Testis (tissue), 3 donors: ENCODE data around the gene UBE2O. TPM values are rescaled to one million over a fixed set of nuclear protein-coding genes. Genes with fewer than 3 reads are reported as not detected.

Source experiments
- DNase-seq: peaks from one replicate; pipeline ENCODE4 v3.0.0-alpha.2; 2019
- H3K27ac ChIP-seq, 2 donors: fragments of 200-600 bp; sonication (generic); one replicate each; pipeline ENCODE4 v1.5.1; 2019
- H3K27me3 ChIP-seq: fragments of 200-600 bp; sonication (generic); one replicate; pipeline ENCODE4 v1.5.1; 2019
- H3K36me3 ChIP-seq: fragments of 200-600 bp; sonication (generic); one replicate; pipeline ENCODE4 v1.5.1; 2017; ENCODE audit warnings: low read depth; ENCODE audit errors: missing control alignments
- H3K4me1 ChIP-seq: fragments of 200-600 bp; sonication (generic); one replicate; pipeline ENCODE4 v1.5.1; 2019
- H3K4me3 ChIP-seq, 2 donors: fragments of 200-600 bp; sonication (generic); one replicate each; pipeline ENCODE4 v1.5.1; 2017 to 2019
- H3K9me3 ChIP-seq: fragments of 200-600 bp; sonication (generic); one replicate; pipeline ENCODE4 v1.5.1; 2017
- CTCF ChIP-seq, 3 experiments: fragments of 450-650 bp in 2 of 3; fragments of 200-600 bp in 1 of 3; sonication (generic) in 1 of 3; IDR thresholded peaks; one replicate each; pipeline ENCODE4 v1.5.1; 2016 to 2019; ENCODE audit warnings: antibody characterized with exemption in 3 of 3, mild to moderate bottlenecking in 2 of 3, moderate library complexity in 1 of 3
- POLR2A ChIP-seq: fragments of 450-650 bp; IDR thresholded peaks from one replicate; pipeline ENCODE4 v1.6.1; 2017; ENCODE audit warnings: antibody characterized with exemption, mild to moderate bottlenecking, moderate library complexity
- WGBS, 2 donors: methylation state at CpG; one replicate each; pipeline ENCODE4 v1.1.5; 2018; 5-methylcytosine and 5-hydroxymethylcytosine counted together
- intact Hi-C: fragments of 100-400 bp; cut with DNase I; formaldehyde crosslinking; loops from one replicate; pipeline ENCODE4 v1.15.1; 2023; ENCODE audit warnings: low total_unique reads
- polyA plus RNA-seq: library from polyadenylated mRNA; stranded (reverse); fragments of 350-450 nt; fragmentation: Illumina TruSeq; extraction: RNeasy Lipid Tissue Mini Kit (QIAGEN cat#74804); gene quantifications from one replicate; pipeline ENCODE4 v1.2.3, GENCODE V29; 2014; ENCODE audit warnings: low read depth, low replicate concordance; ENCODE audit not compliant: insufficient read depth
- total RNA-seq, 2 donors: library from RNA; depleted of rRNA; stranded (reverse); fragments of >200 nt; gene quantifications; one replicate each; pipeline ENCODE4 v1.2.3, GENCODE V29; 2016

The UBE2O gene
- total and polyA plus RNA-seq, 3 donors from 2014 or later, result 40.6 to 58.0 (median 56.6) TPM

- no peak overlapping the region for H3K27ac ChIP-seq
- DNase-seq, result no peak
- H3K36me3 ChIP-seq, result no peaks in the 10 kb centered on the region
- WGBS, 2 donors, result 87 to 95% methylated on average over 10 to 15 of the region's 15 CpGs
- no peaks in the 10 kb centered on the region for H3K27me3 ChIP-seq
- peaks cover 24% of the 10 kb centered on the region for H3K4me1 ChIP-seq
- H3K4me3 ChIP-seq, result no peak overlapping the region
- no peaks in the 10 kb centered on the region for H3K9me3 ChIP-seq
- no peak for TF ChIP-seq CTCF (IDR thresholded peaks at IDR 0.05)
- TF ChIP-seq POLR2A, result no peak
- intact Hi-C loops, result no loop called here
Observed at GRCh38 chr17:76410328-76410965, 42.5 kb downstream of the UBE2O start.

- WGBS, 2 donors, result 79 to 83% methylated on average over 12 of the region's 12 CpGs
- no peak overlapping the region for H3K4me3 ChIP-seq
- peaks cover 21% of the 10 kb centered on the region for H3K4me1 ChIP-seq
- DNase-seq, result peak; percentile 68
- no peaks in the 10 kb centered on the region for H3K36me3 ChIP-seq
- no peaks in the 10 kb centered on the region for H3K27me3 ChIP-seq
- no peak for TF ChIP-seq POLR2A
- TF ChIP-seq CTCF (IDR thresholded peaks at IDR 0.05), result peak; percentile 28 to 71 (median 47)
- intact Hi-C loops, result no loop called here
- no peaks in the 10 kb centered on the region for H3K9me3 ChIP-seq
- no peak overlapping the region for H3K27ac ChIP-seq
Observed at GRCh38 chr17:76408037-76408849, 44.7 kb downstream of the UBE2O start.

GRCh38 chr17:76407509-76407908 is 45.4 kb downstream of the UBE2O start:
- peaks cover 21% of the 10 kb centered on the region for H3K4me1 ChIP-seq
- no peaks in the 10 kb centered on the region for H3K27me3 ChIP-seq
- 67 to 68% methylated on average over 4 of the region's 4 CpGs for WGBS, 2 donors
- no peak overlapping the region for H3K27ac ChIP-seq
- H3K4me3 ChIP-seq, result no peak overlapping the region
- no peak for TF ChIP-seq CTCF (IDR thresholded peaks at IDR 0.05)
- TF ChIP-seq POLR2A, result no peak
- intact Hi-C loops, result no loop called here
- no peaks in the 10 kb centered on the region for H3K36me3 ChIP-seq
- no peak for DNase-seq
- H3K9me3 ChIP-seq, result no peaks in the 10 kb centered on the region

- Histone ChIP-seq H3K9me3 (no peaks in the 10 kb centered on the region), H3K27ac (peak overlapping the region in 1 of 2 donors; percentile 36), H3K4me3 (no peak overlapping the region), H3K27me3 (no peaks in the 10 kb centered on the region), H3K36me3 (no peaks in the 10 kb centered on the region), H3K4me1 (peaks cover 21% of the 10 kb centered on the region)
- TF ChIP-seq CTCF (IDR thresholded peaks at IDR 0.05) (no peak), POLR2A (no peak)
- WGBS, 2 donors, result 32 to 34% methylated on average over 5 to 13 of the region's 16 CpGs
- peak; percentile 75 for DNase-seq
- intact Hi-C loops, result no loop called here
Observed at GRCh38 chr17:76405967-76406647, 46.8 kb downstream of the UBE2O start.
